Inferior parietal cortex (tissue), 1 donor: ENCODE measurements around the gene ZFP92.

Source experiments
- DNase-seq: peaks from one replicate; pipeline ENCODE4 v3.0.0-alpha.2; 2016; ENCODE audit errors: extremely low spot score

ZFP92 gene

GRCh38 chrX:153438532-153438931, 27.3 kb downstream of the ZFP92 start:
- DNase-seq, result no peak

GRCh38 chrX:153439977-153440376, 28.7 kb downstream of the ZFP92 start:
- no peak for DNase-seq

GRCh38 chrX:153440556-153441135, 29.4 kb downstream of the ZFP92 start:
- no peak for DNase-seq

GRCh38 chrX:153441296-153441695, 30.0 kb downstream of the ZFP92 start:
- DNase-seq, result no peak

GRCh38 chrX:153441981-153442380, 30.7 kb downstream of the ZFP92 start:
- no peak for DNase-seq

- DNase-seq, result no peak
These were observed 31.2 kb downstream of the ZFP92 start for GRCh38 chrX:153442463-153442862.

GRCh38 chrX:153443476-153444332, 32.4 kb downstream of the ZFP92 start:
- DNase-seq, result no peak

GRCh38 chrX:153444333-153445011, 33.2 kb downstream of the ZFP92 start:
- no peak for DNase-seq

GRCh38 chrX:153445106-153445855, 34.0 kb downstream of the ZFP92 start:
- no peak for DNase-seq

GRCh38 chrX:153445856-153446635, 34.8 kb downstream of the ZFP92 start, which contains the start of gene TREX2:
Gene TREX2, minus strand, starts transcription at chrX:153446056. Its CDS starts 626 bp downstream, at chrX:153445430.
- no peak for DNase-seq

- no peak for DNase-seq
These were observed 35.3 kb downstream of the ZFP92 start for GRCh38 chrX:153446636-153446936.

- no peak for DNase-seq
These were observed 35.8 kb downstream of the ZFP92 start for GRCh38 chrX:153446950-153447580.

GRCh38 chrX:153447581-153447960, 36.3 kb downstream of the ZFP92 start:
- DNase-seq, result no peak

- no peak for DNase-seq
These were observed 37.5 kb downstream of the ZFP92 start for GRCh38 chrX:153448556-153449367.

GRCh38 chrX:153449368-153450113, 38.3 kb downstream of the ZFP92 start:
- no peak for DNase-seq

GRCh38 chrX:153450114-153450948, 39.1 kb downstream of the ZFP92 start:
- DNase-seq, result no peak

- DNase-seq, result no peak
These were observed 39.6 kb downstream of the ZFP92 start for GRCh38 chrX:153450949-153451277.

- no peak for DNase-seq
These were observed 43.8 kb downstream of the ZFP92 start for GRCh38 chrX:153454901-153455550.
